ENCODE measurements around the gene SIX1. TPM values are rescaled to one million over a fixed set of nuclear protein-coding genes. Genes with fewer than 3 reads are reported as not detected.
A peak's percentile ranks its signal among the peaks of the same experiment; 100 is the strongest.

SIX1 gene
- total RNA-seq, 2 donors from 2014 or later = 23.5 to 25.0 TPM

DNA sequence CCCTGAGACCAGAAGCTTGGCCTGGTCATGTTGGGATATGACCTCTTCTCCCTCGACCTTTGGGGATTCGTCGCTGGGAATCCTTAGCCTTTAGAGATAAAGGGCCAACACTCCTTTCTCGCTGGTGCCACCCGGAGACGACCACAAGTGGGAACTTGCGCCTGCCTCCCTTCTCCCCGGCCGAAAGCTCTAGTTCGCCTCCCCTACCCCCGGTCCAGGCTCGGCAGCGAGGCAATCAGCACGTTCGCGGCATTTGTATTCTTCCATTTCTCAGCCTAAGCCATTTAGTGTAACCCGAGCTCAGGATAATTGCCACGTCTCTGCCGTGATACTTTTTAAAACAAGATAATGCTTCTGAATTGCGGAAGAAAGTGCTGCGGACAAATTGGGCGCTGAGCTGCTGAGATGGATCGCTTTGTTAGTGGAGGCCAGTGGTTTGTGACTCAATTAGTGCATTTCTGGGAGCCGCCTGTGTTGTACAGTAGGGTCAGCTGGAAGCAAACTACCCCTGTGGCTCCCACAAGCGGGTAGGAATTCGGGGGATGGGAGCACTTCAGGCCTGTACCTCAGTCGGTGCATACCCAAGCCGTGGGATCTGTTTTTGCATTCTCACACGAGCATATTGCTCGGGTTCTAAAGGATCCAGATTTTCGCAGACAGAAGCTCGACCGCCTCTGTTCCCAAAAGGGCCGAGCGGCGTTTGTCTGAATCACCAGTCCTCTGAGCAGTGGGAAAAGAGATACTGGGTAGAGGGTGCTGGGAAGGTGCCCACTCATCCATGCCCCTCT is 6.8 kb upstream of the SIX1 start:
- no peaks in the 10 kb centered on the region for H3K27me3 ChIP-seq (replicated peaks; ENCODE audit: insufficient read depth)
- DNase-seq (ENCODE audit: low spot score) = peak; percentile 28
- intact Hi-C loops (cut with DNase I) = loop anchor here (10.0 kb wide), 1 partner anchor 369 kb away; no protein-coding TSS in a partner anchor

DNA sequence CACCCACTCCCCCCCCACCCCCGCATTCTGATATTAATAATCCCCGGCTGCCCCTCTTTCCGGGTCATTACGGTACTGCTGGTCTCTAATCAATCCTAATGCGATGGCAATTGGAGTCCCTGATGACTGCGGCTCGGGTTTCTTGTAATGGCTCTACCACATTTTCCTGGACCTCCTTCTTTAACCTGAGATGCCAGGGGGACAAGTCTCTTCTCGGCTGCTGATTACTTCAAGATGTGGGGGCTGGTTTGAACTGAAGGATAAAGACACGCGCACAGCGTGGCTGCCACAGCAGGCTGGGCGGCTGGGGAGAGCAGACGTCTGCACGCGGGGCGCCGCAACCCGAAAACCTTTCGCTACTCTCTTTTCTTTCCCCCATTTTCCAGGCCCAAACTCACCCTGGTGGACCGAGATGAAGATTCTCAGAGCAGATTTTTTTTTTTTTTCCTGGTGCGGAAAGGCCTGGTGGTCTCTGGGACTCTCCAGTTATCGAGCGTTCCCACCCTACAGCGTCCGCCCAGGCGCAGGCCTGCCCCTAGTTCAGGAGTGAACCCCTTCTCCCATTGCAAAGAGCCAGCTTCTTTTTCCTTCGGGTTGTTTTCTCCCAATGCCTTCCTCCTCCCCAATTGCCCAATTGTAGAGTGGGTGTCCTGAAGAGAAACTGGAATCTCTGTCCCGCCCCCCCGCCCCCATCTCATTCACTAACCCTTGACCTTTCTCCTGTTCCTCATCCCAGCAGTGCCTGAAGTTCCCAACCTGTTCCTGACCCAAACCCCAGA is 6.0 kb upstream of the SIX1 start:
- peak overlapping the region; percentile 92 to 93 for H3K27ac ChIP-seq
- no peaks in the 10 kb centered on the region for H3K27me3 ChIP-seq (replicated peaks; ENCODE audit: insufficient read depth)
- H3K9me3 ChIP-seq = no peaks in the 10 kb centered on the region
- WGBS = 66% methylated on average over 29 of the region's 29 CpGs
- H3K4me3 ChIP-seq = peak overlapping the region; percentile 0 to 62
- TF ChIP-seq POLR2AphosphoS5 (IDR thresholded peaks at IDR 0.05) = no peak
- TF ChIP-seq, protein P1, sequence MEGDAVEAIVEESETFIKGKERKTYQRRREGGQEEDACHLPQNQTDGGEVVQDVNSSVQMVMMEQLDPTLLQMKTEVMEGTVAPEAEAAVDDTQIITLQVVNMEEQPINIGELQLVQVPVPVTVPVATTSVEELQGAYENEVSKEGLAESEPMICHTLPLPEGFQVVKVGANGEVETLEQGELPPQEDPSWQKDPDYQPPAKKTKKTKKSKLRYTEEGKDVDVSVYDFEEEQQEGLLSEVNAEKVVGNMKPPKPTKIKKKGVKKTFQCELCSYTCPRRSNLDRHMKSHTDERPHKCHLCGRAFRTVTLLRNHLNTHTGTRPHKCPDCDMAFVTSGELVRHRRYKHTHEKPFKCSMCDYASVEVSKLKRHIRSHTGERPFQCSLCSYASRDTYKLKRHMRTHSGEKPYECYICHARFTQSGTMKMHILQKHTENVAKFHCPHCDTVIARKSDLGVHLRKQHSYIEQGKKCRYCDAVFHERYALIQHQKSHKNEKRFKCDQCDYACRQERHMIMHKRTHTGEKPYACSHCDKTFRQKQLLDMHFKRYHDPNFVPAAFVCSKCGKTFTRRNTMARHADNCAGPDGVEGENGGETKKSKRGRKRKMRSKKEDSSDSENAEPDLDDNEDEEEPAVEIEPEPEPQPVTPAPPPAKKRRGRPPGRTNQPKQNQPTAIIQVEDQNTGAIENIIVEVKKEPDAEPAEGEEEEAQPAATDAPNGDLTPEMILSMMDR (IDR thresholded peaks at IDR 0.05) = no peak
- TF ChIP-seq POLR2A (IDR thresholded peaks at IDR 0.05) = no peak
- intact Hi-C loops (cut with DNase I) = loop anchor here (10.0 kb wide), 1 partner anchor 369 kb away; no protein-coding TSS in a partner anchor
- no peaks in the 10 kb centered on the region for H3K36me3 ChIP-seq
- no peak for DNase-seq (ENCODE audit: low spot score)
- peaks cover 2% of the 10 kb centered on the region for H3K4me1 ChIP-seq (replicated peaks)

More for the DNA sequence above, 6.8 kb upstream of the SIX1 start:
- no peaks in the 10 kb centered on the region for H3K36me3 ChIP-seq
- H3K4me3 ChIP-seq = peak overlapping the region; percentile 52 to 62
- peak overlapping the region; percentile 92 to 93 for H3K27ac ChIP-seq
- peaks cover 2% of the 10 kb centered on the region for H3K4me1 ChIP-seq (replicated peaks)
- no peaks in the 10 kb centered on the region for H3K9me3 ChIP-seq
- WGBS = 56% methylated on average over 36 of the region's 36 CpGs
- no peak for TF ChIP-seq POLR2A (IDR thresholded peaks at IDR 0.05)

DNA sequence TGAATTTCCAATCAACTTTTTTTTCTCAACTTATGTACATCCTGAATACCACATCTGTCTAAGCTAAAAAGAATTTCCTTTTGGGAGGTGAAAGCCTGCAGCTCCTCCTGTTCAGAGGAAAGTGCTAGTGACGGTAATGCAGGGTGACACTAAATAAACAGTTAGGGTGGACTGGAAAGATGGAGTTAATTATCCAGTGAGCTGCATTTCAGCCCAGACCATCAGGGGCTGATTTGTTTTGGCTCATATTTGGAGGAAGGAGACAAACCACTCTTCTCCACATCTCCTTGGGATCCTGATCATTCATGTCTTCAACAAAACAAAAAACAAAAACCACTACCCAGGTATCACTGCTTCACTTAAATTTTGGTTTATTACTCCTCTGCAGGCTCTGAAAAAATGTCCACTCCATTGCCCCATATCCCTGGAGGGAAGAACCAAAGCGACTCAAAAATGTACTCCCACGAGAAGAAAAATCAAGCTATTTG is 5.1 kb upstream of the SIX1 start:
- TF ChIP-seq, protein P1 (IDR thresholded peaks at IDR 0.05) = no peak
- no peak for TF ChIP-seq POLR2A (IDR thresholded peaks at IDR 0.05)
- no peak for TF ChIP-seq POLR2AphosphoS5 (IDR thresholded peaks at IDR 0.05)
- H3K9me3 ChIP-seq = no peaks in the 10 kb centered on the region
- peak overlapping the region; percentile 92 to 93 for H3K27ac ChIP-seq
- no peaks in the 10 kb centered on the region for H3K27me3 ChIP-seq (replicated peaks; ENCODE audit: insufficient read depth)
- no peaks in the 10 kb centered on the region for H3K36me3 ChIP-seq
- DNase-seq (ENCODE audit: low spot score) = no peak
- 55% methylated on average over 3 of the region's 3 CpGs for WGBS
- H3K4me1 ChIP-seq (replicated peaks) = peaks cover 2% of the 10 kb centered on the region
- intact Hi-C loops (cut with DNase I) = loop anchor here (5.0 to 10.0 kb wide), 2 partner anchors 68 to 370 kb away; partner anchors contain the start of gene SIX4
- no peak overlapping the region for H3K4me3 ChIP-seq

DNA sequence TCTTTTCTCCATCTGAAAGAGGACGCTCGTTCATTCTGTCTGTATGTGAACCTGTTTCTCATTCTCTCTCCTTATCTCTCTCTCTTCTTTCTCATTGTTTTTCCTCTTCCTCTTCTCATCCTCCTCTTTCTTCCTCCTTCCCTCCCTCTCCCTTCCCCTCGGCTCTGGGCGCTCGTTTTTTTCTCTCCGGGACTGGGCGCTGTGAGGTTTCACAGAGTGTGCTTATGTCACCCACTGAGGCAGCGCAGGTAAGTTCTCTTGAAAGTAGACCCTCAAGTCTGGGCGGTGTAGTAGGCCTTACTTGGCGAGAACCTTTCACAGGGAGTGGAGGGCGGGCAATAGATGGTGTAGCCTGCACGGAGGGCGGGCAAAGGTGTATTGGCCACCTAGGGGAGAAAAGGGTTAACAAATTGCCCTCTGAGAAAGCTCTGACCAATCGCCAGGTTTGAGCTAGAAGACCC is 4.5 kb upstream of the SIX1 start:
- H3K4me1 ChIP-seq (replicated peaks) = peaks cover 2% of the 10 kb centered on the region
- H3K27me3 ChIP-seq (replicated peaks; ENCODE audit: insufficient read depth) = no peaks in the 10 kb centered on the region
- intact Hi-C loops (cut with DNase I) = loop anchor here (5.0 to 10.0 kb wide), 2 partner anchors 69 to 371 kb away; partner anchors contain the start of gene SIX4
- WGBS = 44% methylated on average over 14 of the region's 14 CpGs
- TF ChIP-seq POLR2AphosphoS5 (IDR thresholded peaks at IDR 0.05) (no peak), POLR2A (IDR thresholded peaks at IDR 0.05) (no peak)
- TF ChIP-seq, protein P1 (IDR thresholded peaks at IDR 0.05) = no peak
- no peaks in the 10 kb centered on the region for H3K36me3 ChIP-seq
- H3K4me3 ChIP-seq = peak overlapping the region in 1 of 2 donors; percentile 31
- DNase-seq (ENCODE audit: low spot score) = no peak
- H3K9me3 ChIP-seq = no peaks in the 10 kb centered on the region
- peak overlapping the region; percentile 92 to 93 for H3K27ac ChIP-seq
